Fibroblast of peridontal ligament (primary cell): ENCODE data around the gene CNR2.
A peak's percentile ranks its signal among the peaks of the same experiment; 100 is the strongest.
"Not testable (repeated sequence)": the region's sequence is repeated elsewhere in the genome, so short reads cannot be mapped to it uniquely, and the experiment has no call there.

Experiments used
- DNase-seq: peaks from one replicate; pipeline ENCODE4 v3.0.0-alpha.2; 2010; ENCODE audit errors: extremely low read depth

The CNR2 gene

DNA sequence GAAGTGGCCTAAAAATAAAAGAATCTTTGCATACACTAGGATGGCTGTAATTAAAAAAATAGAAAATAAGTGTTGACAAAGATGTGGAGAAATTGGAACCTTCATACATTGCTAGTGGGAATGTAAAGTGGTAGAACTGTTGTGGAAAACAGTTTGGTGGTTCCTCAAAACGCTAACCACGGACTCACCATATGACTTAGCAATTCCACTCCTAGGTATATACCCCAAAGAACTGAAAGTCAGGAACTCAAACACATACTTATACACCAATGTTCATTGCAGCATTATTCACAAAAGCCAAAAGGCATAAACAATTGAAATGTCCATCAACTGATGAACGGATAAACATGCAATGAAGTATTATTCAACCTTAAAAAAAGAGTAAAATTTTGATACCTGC lies 77.1 kb downstream of the CNR2 start:
- DNase-seq, result no peak

DNA sequence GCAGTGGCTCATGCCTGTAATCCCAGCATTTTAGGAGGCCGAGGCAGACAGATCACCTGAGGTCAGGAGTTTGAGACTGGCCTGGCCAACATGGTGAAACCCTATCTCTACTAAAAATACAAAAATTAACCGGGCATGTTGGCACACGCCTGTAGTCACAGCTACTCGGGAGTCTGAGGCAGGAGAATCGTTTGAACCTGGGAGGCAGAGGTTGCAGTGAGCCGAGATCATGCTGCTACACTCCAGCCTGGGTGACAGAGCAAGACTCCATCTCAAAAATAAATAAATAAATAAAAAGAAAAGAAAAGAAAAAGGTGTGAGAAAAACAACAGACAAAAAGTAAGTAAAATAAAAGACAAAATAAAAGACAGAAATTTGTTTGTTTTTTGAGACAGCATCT lies 79.0 kb downstream of the CNR2 start:
- not testable (repeated sequence) for DNase-seq

DNA sequence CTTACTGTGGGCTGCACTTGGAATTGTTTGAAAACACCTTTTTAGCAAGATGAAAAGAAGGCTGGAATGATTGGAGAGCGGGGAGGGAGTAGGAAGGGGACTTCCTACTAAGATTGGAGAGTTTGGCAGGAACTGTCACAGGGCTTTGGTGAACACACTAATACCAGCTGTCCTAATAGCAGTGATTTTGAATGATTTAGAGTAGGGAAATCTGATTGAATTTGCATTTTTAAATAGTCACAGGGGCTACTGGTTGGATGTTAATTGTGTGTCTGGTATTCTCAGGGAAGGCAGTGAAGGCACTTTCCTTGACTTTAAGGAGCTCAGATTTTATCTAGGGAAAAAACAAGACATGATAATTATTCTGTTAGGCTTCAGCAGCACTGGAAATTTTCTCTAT lies 85.4 kb downstream of the CNR2 start:
- no peak for DNase-seq

DNA sequence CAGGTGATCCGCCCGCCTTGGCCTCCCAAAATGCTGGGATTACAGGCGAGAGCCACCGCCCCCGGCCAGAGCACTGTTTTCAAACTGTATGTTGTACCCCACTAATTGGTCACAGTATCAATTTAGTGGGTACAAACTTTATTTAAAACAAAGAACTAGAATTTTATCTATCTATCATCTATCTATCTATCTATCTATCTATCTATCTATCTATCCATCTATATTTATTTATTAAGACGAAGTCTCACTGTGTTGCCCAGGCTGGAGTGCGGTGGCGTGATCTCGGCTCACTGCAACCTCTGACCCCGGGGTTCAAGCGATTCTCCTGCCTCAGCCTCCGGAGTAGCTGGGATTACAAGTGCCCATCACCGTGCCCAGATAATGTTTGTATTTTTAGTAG lies 86.6 kb downstream of the CNR2 start:
- not testable (repeated sequence) for DNase-seq

DNA sequence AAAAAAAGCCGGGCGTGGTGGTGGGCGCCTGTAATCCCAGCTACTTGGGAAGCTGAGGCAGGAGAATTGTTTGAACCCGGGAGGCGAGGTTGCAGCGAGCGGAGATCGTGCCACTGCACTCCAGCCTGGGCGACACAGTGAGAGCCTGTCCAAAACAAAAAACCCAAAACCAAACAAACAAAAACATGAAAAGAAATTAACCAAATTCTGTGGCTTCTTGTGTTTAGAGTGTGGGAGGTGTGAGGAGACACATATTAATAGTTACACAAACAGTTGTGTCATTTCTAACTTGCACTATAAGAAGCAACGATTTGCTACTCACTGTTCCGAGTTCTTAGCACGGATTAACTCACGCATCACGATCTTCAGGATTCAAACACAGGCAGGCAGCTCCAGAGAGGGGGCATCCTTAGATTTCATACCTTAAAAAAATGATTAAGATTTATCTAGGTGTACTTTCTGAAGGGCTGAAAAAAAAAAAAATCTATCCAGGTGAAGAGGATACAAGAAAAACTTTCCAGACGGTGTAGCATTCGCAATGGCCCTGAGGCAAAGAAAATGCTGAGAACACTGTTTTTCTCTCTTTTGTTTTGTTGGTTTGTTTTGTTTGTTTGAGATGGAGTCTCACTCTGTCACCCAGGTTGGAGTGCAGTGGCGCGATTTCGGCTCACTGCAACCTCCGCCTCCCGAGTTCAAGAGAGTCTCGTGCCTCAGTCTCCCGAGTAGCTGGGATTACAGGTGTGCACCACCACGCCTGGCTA lies 87.2 kb downstream of the CNR2 start:
- DNase-seq, result peak; percentile 7

DNA sequence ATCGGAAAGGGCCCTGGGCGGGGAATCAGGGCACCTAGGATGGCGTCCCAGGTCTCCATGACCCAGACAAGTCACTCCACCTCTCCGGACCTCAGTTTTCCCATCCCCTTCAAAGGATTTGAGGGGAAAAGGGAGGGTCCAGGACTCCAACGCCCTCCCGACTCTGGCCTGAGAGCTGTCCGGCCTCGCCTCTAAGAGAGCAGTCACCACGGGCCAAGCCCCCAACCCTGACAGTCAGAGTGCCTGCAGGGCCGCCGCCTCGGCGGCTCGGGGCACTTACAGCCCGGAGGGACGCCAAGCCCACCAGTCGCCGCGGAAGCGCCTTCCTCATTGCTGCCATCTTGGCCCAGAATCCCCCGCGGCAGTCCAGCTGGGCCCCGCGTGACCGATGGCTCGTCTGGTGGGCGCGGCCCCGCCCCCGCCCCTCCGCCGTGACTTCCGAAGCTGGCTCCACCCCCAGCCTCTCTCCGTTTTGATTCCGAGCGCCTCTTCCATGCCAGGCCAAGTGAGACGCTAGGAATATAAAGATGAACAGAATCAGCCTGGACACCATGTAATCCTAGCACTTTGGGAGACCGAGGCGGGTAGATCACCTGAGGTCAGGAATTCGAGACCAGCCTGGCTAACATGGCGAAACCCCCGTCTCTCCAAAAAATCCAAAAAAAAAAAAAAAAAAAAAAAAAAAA lies 87.9 kb downstream of the CNR2 start, which contains the start of gene HMGCL:
TSS of gene HMGCL (minus strand) at position 354 of the 686 bp plus-strand sequence. CDS start at position 340, 14 bp downstream.
- peak; percentile 84 for DNase-seq

DNA sequence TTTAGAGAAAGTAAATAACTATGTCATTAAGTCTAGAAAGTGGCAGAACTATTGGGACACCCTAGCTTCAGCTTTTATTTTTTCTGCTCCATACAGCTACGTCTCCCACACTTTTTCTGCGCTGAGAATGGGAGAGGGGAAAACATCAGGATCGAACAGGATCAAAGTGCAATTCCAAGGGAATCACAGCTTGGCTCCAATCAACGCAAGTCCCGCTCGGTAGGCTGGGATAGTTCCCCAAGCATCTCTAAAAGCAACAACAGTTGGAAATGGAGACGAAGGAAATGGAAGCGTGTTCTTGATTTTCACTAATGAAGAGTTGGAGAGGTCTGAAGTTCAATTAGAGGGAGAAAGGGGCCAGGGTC lies 88.5 kb downstream of the CNR2 start:
- DNase-seq, result peak; percentile 21

DNA sequence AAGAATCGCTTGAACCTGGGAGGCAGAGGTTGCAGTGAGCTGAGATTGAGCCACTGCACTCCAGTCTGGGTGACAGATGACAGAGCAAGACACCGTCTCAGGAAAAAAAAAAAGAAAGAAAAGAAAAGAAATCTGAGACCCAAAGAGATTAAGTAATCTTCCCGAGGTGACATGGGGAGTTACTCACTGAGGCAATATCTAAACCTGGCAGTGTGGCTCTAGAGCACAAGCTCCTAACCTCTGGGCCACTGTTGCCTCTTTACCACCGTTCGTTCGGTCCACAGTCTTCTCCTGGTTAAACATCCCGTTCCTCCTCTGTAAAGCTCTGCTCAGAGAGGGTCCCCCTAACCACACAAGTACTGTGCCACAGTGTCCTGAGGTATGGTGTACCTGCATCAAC lies 89.4 kb downstream of the CNR2 start:
- no peak for DNase-seq
